GM19099 (cell line): ENCODE measurements around the gene RMI2.

Experiments used
- POLR2A ChIP-seq: IDR thresholded peaks from 3 replicates; pipeline ENCODE4 v1.6.1; 2011; ENCODE audit warnings: low read depth; ENCODE audit not compliant: insufficient read length; ENCODE audit errors: extremely low read depth

Gene RMI2

DNA sequence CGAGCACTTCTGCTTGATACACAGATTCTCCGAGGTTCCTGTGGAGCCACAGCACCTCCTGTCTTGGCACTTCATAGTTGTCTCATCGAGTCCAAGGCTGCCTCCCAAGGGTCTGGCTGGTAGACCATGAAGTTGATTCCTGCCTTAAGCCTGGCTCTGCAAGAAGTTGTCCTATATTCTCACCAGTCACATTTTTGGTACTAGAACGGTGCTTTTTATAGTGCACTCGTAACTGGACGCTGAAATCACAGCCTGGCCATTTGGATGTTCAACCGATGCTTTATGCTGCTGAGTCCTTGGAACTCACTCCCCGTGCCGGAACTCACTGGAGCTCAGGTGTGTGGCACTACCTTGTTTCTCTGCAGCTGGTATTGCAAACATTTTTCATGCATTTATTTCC, 35.6 kb downstream of the RMI2 start:
- no peak for TF ChIP-seq POLR2A

DNA sequence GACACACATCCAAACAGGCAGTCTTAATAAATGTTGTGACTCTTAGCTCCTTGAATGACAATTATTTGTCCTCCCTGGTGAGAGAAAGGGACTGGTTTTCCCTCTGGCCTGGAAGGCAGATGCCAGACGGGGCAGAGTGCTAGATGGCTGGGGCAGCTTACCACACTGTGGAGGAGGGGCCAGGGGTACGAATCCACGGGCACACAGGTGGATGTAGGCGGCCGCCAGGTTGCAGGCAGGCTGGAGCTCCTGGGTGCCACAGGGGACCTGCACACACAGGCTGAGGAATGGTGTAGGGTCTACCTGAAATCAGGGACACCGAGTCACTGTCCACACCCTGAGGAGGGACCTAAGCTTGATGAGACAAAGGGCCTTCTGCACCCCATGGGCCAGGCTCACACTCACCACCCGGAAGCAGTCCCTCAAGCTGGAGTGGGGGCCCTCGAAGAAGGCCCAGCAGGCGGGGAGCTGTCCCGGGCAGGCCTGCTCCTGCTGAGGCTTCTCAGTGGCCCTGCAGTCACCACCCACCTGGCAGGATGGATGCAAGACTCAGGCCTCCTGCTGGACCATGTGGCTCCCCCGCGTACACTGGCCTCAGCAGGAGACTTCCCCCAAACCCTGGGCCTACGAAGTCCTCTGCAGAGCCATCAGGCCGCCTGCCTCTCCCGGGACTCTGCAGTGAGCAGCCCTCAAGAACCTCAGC, 38.4 kb downstream of the RMI2 start:
- TF ChIP-seq POLR2A, result no peak

DNA sequence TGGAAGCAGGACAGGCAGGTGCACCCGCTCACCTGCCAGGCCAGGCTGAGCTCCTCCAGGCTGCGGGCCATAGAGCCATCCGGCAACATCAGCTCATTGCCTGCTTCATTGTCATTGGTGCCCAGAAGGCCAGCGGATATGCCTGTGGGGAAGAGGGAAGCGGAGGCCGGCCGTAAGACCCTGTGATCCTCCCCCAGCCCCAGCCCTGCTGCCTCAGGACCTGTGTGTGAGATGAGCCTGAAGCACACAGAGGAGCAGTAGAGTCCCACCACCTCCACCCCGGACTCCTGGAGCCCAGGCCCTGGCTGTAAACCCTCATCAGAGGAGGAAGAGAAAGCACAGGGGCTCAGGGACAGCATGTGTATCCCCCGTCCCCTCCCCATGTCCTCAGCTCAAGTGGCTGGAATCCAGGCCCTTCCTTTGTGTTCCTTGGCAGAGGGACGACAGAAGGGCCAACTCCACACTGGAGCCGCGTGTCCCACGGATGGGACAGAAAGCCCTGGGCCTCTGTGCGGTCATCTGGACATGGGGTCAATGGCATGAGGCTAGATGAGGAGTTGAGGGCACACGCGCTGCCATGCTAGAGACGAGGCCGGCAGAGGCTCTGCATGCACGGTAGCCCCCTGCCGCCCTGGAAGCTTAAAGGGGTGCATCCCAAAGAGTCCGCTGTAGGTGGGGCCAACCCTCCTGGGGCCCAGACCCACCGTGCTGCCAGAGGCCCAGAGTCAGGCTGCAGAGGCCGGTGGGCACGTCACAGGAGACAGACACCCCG, 39.1 kb downstream of the RMI2 start:
- TF ChIP-seq POLR2A, result no peak

DNA sequence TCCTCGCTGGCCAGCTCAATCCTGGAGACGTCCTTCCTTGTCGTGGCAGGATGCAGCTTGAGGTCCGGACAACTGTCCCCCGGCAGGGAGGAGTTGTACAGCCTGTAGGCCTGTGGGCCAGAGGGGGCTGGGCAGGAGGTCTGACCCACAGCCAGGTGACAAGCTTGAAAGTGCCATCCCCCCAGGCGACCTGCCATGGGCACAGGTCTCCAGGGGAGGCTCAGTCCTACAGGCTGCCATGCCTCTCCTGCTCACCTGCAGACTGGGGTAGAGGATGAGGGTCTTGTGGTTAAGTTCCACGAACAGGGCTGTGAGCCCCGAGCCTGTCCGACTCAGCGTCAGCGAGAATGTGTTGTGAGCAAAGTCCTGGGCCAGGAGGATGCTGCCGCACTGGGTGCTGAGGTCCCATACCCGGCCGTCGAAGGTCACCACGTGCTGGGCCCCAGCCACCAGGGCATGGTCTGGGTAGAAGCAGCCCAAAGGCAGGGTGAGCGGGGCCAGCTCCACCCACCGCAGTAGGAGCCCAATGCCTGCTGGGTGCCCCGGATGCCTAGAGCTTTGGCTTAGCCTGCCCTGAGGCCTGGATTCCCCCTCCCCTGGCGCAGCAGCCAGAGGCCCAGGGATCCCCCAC, 39.8 kb downstream of the RMI2 start:
- no peak for TF ChIP-seq POLR2A

DNA sequence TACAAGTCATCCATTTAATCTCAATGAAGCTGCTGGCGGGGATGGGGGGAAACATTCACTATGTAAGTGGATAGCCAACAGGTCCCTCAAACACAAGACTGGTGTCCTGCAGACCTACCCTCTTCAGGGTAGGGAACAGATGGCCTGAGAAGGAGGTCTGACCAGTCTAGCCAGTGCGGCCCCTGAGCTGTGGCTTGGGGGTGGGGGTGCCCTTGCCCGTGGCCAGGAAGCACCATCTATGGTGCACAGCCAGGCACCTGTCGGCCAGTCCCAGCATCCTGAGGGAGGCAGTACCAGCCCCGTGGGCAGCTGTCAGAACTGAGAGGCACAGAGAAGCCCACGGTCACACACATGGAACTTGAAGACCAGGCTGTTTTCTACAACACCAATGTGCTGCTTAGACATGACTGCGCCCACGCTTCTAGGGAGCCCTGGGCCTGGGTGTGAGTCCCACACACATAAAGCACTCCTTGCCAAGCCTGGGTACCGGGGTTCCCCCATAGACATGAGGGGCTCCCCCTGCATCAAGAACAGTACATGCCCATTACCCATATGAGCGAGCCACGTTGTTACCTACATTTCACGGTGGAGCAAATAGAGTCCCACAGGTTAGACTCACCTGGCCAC, 40.9 kb downstream of the RMI2 start:
- no peak for TF ChIP-seq POLR2A

DNA sequence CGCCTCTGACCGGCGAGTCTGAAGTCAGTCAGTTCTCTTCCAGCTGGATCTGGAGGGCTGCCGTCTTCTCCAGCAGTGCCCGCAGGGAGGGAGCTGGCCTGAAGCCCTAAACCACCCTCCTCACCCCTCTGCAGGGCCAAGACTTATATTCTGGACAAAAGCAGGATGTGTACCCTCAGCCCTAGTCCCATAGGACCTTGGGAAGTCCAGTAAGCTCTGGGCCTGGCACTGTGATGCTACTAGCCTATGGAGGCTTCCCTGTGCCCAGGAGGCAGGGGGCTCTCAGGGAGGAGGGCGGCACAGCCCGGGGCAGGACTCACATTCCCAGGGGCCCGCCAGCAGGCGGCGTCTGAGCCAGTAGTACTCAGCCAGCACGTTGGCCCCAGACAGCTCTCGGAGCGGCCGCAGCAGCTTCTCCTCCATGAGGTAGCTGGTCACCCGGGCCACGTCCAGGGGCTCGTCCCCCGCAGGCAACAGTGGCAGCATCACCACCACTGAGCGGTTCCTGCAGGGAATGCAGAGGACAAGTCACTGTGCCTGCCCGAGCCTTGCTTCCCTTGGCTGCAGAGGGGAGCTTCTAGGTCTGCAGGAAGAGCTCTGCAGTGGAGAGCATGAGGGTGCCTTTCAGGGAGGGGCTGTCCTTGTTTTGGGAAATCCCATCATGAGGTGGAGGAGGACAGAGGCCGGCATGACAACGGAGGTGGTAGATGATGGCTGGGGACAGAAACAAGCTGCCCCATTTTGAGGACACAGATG, 41.7 kb downstream of the RMI2 start:
- TF ChIP-seq POLR2A, result no peak

DNA sequence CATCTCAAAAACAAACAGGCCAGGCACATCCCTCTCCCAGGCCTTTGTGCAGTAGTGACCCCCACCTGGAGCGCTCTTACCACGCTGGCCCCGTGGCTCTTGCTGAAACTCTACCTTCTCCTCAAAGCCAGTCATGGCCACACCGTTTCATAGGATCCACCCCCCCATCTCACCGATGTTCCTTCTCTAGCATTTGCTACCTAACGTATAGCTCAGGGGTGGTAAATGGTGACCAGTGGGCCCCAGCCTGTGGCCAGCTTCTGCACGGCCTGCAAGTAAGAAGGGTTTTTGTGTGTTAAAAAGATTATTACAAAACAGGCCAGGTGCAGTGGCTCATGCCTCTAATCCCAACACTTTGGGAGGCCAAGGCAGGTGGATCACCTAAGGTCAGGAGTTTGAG, 43.8 kb downstream of the RMI2 start:
- no peak for TF ChIP-seq POLR2A

DNA sequence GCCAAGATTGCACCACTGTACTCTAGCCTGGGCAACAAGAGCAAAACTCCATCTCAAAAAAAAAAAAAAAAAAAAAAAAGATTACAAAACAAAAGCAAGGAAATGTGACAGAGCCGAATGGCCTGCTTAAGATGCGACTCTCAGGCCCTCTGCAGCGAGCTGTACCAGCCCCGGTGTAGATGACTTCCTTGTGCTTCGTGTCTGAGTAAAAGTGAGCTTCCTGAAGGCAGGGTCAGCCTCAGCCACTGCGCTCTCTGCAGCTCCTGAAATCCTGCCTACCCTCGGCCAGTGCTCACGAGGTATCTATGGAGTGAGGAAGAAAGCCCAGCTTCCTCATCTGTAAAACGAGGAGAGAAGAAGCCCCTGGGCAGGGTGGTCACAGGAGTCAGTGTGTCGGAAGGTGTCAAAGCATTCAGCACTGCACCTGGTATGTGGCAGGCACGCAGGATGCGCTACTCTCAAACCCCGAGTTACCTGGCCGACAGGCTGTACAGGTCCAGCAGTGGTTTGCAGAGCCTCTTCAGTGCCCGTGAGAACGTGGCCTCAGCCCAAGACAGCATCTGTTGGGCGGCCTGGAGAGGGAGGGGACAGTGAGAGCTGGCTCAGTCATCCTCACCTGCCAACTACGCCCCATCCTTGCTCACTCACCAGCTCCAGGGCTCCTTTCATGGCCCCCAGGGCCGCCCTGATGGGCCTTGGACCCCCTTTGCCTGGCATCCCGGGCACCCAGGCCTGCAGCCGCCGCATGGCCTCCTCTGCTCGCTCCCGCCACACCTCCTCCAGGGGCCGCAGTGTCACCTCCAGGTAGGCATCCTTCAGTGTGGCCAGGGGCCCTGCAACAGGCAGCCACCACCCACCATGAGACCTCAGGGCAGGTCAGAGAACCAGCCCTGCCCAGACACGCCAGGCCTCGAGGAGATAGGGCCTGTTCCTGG, 44.6 kb downstream of the RMI2 start:
- TF ChIP-seq POLR2A, result no peak

DNA sequence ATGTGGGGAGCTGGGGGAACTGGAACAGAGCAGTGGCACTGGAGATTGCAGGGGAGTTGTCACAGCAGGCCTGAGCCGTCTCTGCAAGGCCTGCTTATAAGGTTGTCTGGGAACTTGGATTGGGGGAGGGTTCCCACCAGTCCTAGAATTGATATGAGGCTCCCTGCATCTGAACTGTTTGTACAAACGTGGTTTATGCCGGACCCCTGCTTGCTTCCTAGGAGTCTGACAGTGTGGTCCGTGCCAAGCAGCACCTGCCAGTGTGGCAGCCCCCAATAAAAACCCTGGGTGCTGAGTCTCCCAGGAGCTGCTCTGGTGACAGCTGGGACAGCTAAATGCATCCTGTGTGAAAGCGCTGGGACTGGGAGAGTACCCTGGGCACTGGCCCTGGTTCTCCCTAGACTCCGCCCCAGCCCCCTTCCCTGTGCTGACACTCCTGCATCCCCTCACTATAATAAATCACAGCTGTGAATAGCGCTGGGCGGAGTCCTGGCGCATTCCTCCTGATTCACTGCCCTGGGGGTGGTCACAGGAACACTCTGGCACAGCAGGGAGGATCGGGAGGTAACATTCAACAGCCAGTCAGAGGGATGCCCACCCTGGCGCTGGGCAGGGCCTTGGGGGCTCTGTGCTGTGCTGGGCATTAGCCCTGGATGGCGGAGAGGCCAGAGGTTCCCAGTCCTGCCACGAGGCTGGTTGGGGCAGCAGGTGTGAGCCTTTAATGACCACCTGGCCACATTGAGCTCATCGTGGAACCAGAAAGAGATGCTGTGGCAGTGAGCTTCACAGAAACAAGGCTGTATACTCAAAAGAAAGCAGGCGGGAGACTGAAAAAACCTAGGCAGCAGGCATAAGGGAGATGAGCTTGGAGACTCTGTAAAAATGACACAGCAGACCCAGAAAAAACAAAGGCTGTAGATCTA, 45.6 kb downstream of the RMI2 start:
- TF ChIP-seq POLR2A, result no peak

DNA sequence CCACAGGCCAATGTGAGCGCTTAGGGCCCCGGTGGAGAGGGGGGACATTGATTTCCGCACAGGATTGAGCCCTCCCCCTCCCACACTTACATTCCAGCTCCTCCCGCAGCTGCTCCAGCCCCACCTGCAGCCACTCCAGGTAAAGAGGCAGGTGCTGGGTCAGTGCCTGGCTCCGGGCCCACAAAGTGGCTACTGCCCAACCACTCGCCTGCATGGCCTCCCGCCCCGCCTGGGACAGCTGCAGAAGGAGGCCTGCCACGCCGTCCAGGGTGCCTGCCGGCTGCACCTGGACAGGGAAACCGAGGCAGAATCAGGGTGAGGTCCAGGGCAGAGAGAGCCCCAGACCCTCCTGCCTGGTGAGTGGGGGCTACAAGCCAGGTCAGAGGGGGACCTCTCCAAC, 46.3 kb downstream of the RMI2 start:
- no peak for TF ChIP-seq POLR2A

DNA sequence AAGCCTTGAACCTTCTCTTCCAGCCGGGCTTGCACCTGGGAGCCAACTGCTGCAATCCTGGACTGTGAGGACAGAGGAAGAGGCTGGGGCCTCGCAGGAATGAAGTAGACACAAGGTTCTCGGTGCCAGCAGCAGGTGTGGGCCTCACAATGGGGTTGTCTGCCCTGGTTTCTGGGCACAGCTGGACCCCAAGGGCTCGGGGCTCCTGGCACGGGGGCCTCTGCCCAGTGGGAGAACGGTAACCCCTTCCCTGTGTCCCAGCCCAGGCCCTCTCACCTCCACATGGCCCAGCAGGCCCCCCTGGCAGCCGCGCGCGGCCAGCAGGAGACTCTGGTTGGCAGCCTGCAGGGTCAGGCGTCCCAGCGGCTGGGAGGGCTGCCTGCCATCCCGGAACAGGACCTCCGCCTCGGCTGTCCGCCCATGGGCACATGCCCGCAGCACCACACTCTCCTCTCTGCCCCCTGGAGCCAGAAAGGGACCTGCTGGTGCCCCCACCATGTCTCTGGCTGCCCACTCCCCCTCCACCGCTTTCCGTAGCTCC, 46.9 kb downstream of the RMI2 start:
- TF ChIP-seq POLR2A, result no peak

DNA sequence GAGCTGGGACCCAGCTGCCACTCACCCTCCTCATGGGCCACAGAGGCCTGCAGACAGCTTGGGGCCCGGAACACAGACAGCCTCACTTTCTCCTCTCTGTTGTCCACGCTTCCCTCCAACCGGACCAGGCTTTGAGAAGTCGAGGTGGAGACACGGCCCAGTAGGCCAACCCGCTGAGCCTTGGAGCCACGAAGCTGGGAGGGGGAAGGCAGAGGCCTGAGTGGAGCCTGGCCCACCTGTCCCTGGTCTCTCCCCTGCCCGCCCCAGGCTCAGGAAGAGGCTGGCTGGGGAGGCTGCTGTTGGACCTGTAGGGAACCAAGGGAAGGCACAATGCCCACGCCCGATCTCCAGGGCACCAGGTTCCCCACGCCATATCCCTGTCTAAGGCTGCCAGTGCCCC, 48.1 kb downstream of the RMI2 start:
- TF ChIP-seq POLR2A, result no peak
